Neuronal stem cell (in vitro differentiated cells): Measurements from ENCODE around the gene MOXD1.
"Not testable (repeated sequence)": the region's sequence is repeated elsewhere in the genome, so short reads cannot be mapped to it uniquely, and the experiment has no call there.

Source experiments
- DNase-seq: peaks from one replicate; pipeline ENCODE4 v3.0.0-alpha.2; 2013; ENCODE audit warnings: low spot score
- H2AFZ ChIP-seq: one replicate; pipeline ENCODE4 v1.6.1; 2013; ENCODE audit warnings: mild to moderate bottlenecking, low read length, inconsistent platforms
- H2AK5ac ChIP-seq: 2 replicates; pipeline ENCODE4 v1.6.1; 2013; ENCODE audit warnings: low read depth, mild to moderate bottlenecking, inconsistent platforms, low read length, moderate library complexity, mixed read lengths
- H2BK120ac ChIP-seq: 2 replicates; pipeline ENCODE4 v1.6.1; 2013; ENCODE audit warnings: low read depth, mild to moderate bottlenecking, inconsistent platforms, low read length, moderate library complexity, mixed read lengths
- H2BK12ac ChIP-seq: one replicate; pipeline ENCODE4 v1.6.1; 2013; ENCODE audit warnings: low read length, inconsistent platforms
- H2BK15ac ChIP-seq: 2 replicates; pipeline ENCODE4 v1.6.1; 2013; ENCODE audit warnings: mild to moderate bottlenecking, low read length, inconsistent platforms, mixed read lengths
- H2BK5ac ChIP-seq: one replicate; pipeline ENCODE4 v1.6.1; 2013; ENCODE audit warnings: inconsistent platforms, mild to moderate bottlenecking, low read length, moderate library complexity
- H3K14ac ChIP-seq: one replicate; pipeline ENCODE4 v1.6.1; 2013; ENCODE audit warnings: low read length, inconsistent platforms
- H3K18ac ChIP-seq: 2 replicates; pipeline ENCODE4 v1.6.1; 2013; ENCODE audit warnings: low read length, inconsistent platforms
- H3K23ac ChIP-seq: 2 replicates; pipeline ENCODE4 v1.6.1; 2013; ENCODE audit warnings: low read depth, mild to moderate bottlenecking, mixed read lengths, low read length, inconsistent platforms; ENCODE audit not compliant: poor library complexity
- H3K27ac ChIP-seq: replicated peaks from 3 replicates; pipeline ENCODE4 v1.5.1; 2013; ENCODE audit warnings: low read length, inconsistent platforms
- H3K27me3 ChIP-seq, 3 experiments: 2 replicates each; pipeline ENCODE4 v1.6.1; 2013; ENCODE audit warnings: low read length in 3 of 3, mild to moderate bottlenecking in 2 of 3, inconsistent platforms in 1 of 3, low read depth in 1 of 3, mixed read lengths in 1 of 3, moderate library complexity in 1 of 3; ENCODE audit not compliant: control insufficient read depth in 3 of 3, insufficient read depth in 3 of 3
- H3K36me3 ChIP-seq, 2 donors: replicated peaks in 1 of 2; 2 replicates each; pipeline ENCODE4 v1.6.1; 2013; ENCODE audit warnings: low read length in 2 of 2; ENCODE audit not compliant: control insufficient read depth in 2 of 2, insufficient read depth in 2 of 2
- H3K4ac ChIP-seq: 2 replicates; pipeline ENCODE4 v1.6.1; 2013; ENCODE audit warnings: inconsistent platforms, mild to moderate bottlenecking, low read length, moderate library complexity
- H3K4me1 ChIP-seq, 2 donors: 1 replicate in 1 of 2; 2 replicates in 1 of 2; pipeline ENCODE4 v1.6.1; 2013; ENCODE audit warnings: low read length in 2 of 2, low read depth in 1 of 2; ENCODE audit not compliant: control insufficient read depth in 2 of 2, insufficient read depth in 1 of 2
- H3K4me2 ChIP-seq: one replicate; pipeline ENCODE4 v1.6.1; 2013; ENCODE audit warnings: mild to moderate bottlenecking, low read length, inconsistent platforms; ENCODE audit not compliant: insufficient read depth, poor library complexity, severe bottlenecking
- H3K4me3 ChIP-seq, 2 donors: 2 replicates each; pipeline ENCODE4 v1.5.1; 2013; ENCODE audit warnings: low read length in 2 of 2, mild to moderate bottlenecking in 2 of 2, inconsistent platforms in 1 of 2, moderate library complexity in 1 of 2
- H3K79me1 ChIP-seq: one replicate; pipeline ENCODE4 v1.6.1; 2013; ENCODE audit warnings: low read depth, mild to moderate bottlenecking, inconsistent platforms, low read length, moderate library complexity
- H3K9ac ChIP-seq: one replicate; pipeline ENCODE4 v1.6.1; 2013; ENCODE audit warnings: mild to moderate bottlenecking, low read depth, low read length, inconsistent platforms; ENCODE audit not compliant: poor library complexity
- H3K9me3 ChIP-seq, 2 donors: replicated peaks in 1 of 2; 2 replicates each; pipeline versions ENCODE3 to v1.6.1; 2013; ENCODE audit warnings: low read length in 2 of 2, mild to moderate bottlenecking in 2 of 2, inconsistent platforms in 1 of 2, low read depth in 1 of 2, mixed read lengths in 1 of 2, moderate library complexity in 1 of 2; ENCODE audit not compliant: control insufficient read depth in 2 of 2, insufficient read depth in 1 of 2
- H4K8ac ChIP-seq: one replicate; pipeline ENCODE4 v1.6.1; 2013; ENCODE audit warnings: low read depth, mild to moderate bottlenecking, inconsistent platforms, low read length, moderate library complexity
- H4K91ac ChIP-seq: one replicate; pipeline ENCODE4 v1.6.1; 2013; ENCODE audit warnings: low read length, low read depth, mild to moderate bottlenecking, inconsistent platforms; ENCODE audit not compliant: poor library complexity
- WGBS, 2 donors: extraction: QIAGEN DNeasy Blood & Tissue Kit; methylation state at CpG; one replicate each; pipeline ENCODE4 v1.1.7; 2013; ENCODE audit warnings: missing lambda C conversion rate in 2 of 2, mixed read lengths in 1 of 2; ENCODE audit not compliant: insufficient read length in 2 of 2, insufficient replicate concordance in 1 of 2; ENCODE audit errors: extremely low coverage in 2 of 2; 5-methylcytosine and 5-hydroxymethylcytosine counted together

Gene MOXD1

DNA sequence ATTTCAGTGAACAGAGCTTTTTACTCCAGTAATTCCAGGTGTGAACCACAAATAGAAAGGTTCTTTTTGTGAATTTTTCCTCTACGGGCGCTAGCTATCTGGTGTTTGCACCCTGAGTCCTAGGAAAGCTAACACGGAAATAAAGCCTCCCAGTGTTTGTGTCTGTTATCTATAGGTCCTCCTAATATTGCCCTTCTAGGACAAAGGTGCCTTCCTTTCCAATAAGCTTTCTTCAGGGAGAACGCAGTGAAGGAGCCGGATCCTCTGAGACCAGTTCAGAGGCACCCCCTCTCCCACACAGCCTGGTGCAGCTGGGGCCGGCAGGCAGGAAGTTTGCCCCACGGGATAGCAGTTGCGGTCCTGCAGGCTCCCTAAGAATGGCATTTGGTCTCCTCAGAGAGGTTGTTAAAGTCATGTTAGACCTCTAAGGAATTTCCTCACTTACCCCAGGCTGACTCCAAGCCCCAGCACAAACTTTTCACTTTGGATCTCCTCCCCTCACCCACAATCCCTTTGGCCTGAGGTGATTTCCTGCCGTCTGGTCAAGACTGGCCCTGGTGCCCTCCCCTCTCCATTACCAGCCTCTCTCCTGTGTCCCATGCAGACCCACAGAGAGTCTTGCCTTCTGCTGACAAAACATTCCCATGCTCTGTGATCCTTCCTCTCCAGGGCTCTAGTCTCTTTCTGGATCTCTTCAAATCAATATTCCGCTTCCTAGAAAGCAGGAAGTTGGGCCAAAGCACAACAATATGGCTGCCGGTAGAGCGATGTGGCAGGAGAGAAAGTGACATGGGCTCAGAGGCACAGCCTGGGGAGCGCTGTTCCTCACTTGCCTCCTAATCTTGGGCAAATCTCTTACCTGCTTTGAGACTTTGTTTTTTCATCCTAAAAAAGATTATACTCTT, 126.0 kb downstream of the MOXD1 start:
- H3K4ac ChIP-seq: no peak overlapping the region
- no peak overlapping the region for H3K27ac ChIP-seq
- H3K27me3 ChIP-seq: no peaks in the 10 kb centered on the region
- H3K79me1 ChIP-seq: no peaks in the 10 kb centered on the region
- no peak overlapping the region for H4K8ac ChIP-seq
- no peaks in the 10 kb centered on the region for H3K9me3 ChIP-seq
- H2AFZ ChIP-seq: peak overlapping the region; percentile 64
- no peak overlapping the region for H2AK5ac ChIP-seq
- H2BK15ac ChIP-seq: no peak overlapping the region
- no peak overlapping the region for H3K4me3 ChIP-seq
- no peak for DNase-seq
- H2BK12ac ChIP-seq: no peak overlapping the region
- H3K14ac ChIP-seq: no peak overlapping the region
- WGBS, 2 donors: no CpG with 5 or more reads among the region's 13 CpGs
- H4K91ac ChIP-seq: no peak overlapping the region
- H3K4me1 ChIP-seq: peaks cover 0 to 2% of the 10 kb centered on the region in 2 donors
- no peak overlapping the region for H3K9ac ChIP-seq
- no peak overlapping the region for H2BK120ac ChIP-seq
- H3K23ac ChIP-seq: no peak overlapping the region
- no peak overlapping the region for H3K18ac ChIP-seq
- no peak overlapping the region for H2BK5ac ChIP-seq
- H3K36me3 ChIP-seq: no peaks in the 10 kb centered on the region
- no peak overlapping the region for H3K4me2 ChIP-seq

DNA sequence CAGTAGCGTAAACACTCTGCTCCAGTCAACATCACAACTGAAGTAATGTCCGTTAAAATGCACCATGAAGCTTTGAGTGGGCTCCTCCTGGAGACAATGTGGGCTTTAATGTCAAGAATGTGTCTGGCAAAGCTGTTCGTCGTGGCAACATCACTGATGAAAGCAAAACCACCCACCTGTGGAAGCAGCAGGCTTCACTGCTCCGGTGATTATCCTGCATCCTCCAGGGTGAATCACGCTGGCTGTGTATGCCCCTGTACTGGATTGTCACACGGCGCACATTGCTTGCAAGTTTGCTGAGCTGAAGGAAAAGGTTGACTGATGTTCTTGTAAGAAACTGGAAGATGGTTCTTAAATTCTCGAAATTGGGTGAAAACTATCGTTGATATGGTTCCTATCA, 128.5 kb downstream of the MOXD1 start:
- Histone ChIP-seq H3K9me3 (no peaks in the 10 kb centered on the region), H3K4me1 (no peaks in the 10 kb centered on the region), H4K8ac (no peak overlapping the region), H4K91ac (no peak overlapping the region), H3K4me2 (no peak overlapping the region), H2AFZ (no peak overlapping the region), H2BK15ac (no peak overlapping the region), H3K23ac (no peak overlapping the region), H3K36me3 (no peaks in the 10 kb centered on the region), H2AK5ac (no peak overlapping the region), H3K4ac (no peak overlapping the region), H2BK120ac (no peak overlapping the region), H3K27ac (no peak overlapping the region), H2BK12ac (no peak overlapping the region), H3K9ac (no peak overlapping the region), H3K18ac (no peak overlapping the region), H3K14ac (no peak overlapping the region), H2BK5ac (no peak overlapping the region), H3K79me1 (no peaks in the 10 kb centered on the region), H3K4me3 (no peak overlapping the region), H3K27me3 (no peaks in the 10 kb centered on the region)
- no peak for DNase-seq
- WGBS, 2 donors: no CpG with 5 or more reads among the region's 10 CpGs

DNA sequence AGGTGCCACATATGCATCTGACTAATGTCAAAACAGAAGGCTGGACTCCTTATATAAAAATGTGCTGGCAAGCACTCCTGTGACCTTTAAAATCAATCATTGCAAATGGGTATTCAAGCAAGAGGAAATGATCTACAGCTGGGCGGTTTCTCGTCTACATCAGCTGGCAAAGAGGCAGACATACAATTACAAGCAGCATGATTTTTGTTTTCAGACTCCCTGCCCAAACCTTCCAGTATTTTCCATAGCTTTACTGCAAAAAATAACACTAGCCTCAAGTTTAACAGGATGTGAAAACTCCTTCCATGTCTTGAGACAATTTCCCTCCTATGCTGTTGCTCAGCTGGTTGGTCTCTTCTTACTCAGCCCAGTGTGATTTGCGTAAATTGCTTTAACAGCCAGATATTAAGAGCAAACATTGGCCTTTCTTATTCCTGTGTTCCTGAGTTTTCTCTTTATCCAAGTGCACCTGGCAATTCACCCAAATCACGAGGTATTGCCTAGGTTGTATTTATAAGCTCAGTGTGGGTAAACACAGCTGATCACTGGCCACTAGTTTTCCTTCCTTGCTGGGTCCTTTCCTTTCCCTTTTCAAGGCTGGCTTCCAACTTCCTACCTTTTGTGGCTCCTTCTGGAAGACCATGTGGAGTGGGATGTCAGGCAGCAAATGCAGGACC, 130.4 kb downstream of the MOXD1 start:
- Histone ChIP-seq H3K18ac (no peak overlapping the region), H2BK15ac (no peak overlapping the region), H3K4me3 (no peak overlapping the region), H4K8ac (no peak overlapping the region), H2BK12ac (no peak overlapping the region), H2AK5ac (no peak overlapping the region), H3K79me1 (no peaks in the 10 kb centered on the region), H3K36me3 (no peaks in the 10 kb centered on the region), H3K14ac (no peak overlapping the region), H2BK5ac (no peak overlapping the region), H2AFZ (peak overlapping the region; percentile 32), H3K4me2 (no peak overlapping the region), H3K4me1 (no peaks in the 10 kb centered on the region), H3K23ac (no peak overlapping the region), H4K91ac (no peak overlapping the region), H3K27ac (no peak overlapping the region), H3K9me3 (no peaks in the 10 kb centered on the region), H2BK120ac (no peak overlapping the region), H3K27me3 (no peaks in the 10 kb centered on the region), H3K9ac (no peak overlapping the region), H3K4ac (no peak overlapping the region)
- DNase-seq: no peak
- WGBS, 2 donors: no CpG with 5 or more reads among the region's 4 CpGs

DNA sequence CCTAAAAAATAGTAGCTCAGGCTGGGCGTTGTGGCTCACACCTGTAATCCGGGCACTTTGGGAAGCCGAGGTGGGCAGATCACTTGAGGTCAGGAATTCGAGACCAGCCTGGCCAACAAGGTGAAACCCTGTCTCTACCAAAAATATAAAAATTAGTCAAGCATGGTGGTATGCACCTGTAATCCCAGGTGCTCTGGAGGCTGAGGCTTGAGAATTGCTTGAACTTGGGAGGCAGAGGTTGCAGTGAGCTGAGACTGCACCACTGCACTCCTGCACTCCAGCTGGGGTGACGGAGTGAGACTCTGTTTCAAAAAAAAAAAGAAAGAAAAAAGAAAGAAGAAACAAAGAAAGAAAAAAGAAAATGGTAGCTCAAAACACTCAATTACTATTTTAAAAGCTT, 132.6 kb downstream of the MOXD1 start:
- H4K91ac ChIP-seq, H3K14ac ChIP-seq, H3K4me1 ChIP-seq, H4K8ac ChIP-seq, H3K9me3 ChIP-seq, H2BK5ac ChIP-seq, H3K23ac ChIP-seq, H3K4me3 ChIP-seq, H2AFZ ChIP-seq, H2BK120ac ChIP-seq, H3K36me3 ChIP-seq, H2AK5ac ChIP-seq, H3K18ac ChIP-seq, H3K4ac ChIP-seq, H3K9ac ChIP-seq, H3K27ac ChIP-seq, H2BK12ac ChIP-seq, H3K27me3 ChIP-seq, H3K4me2 ChIP-seq, H2BK15ac ChIP-seq, DNase-seq, H3K79me1 ChIP-seq: not testable (repeated sequence)
- no CpG with 5 or more reads among the region's 5 CpGs for WGBS, 2 donors
